ENCODE measurements around the gene MAP3K3. TPM values are rescaled to one million over a fixed set of nuclear protein-coding genes. Genes with fewer than 3 reads are reported as not detected.

MAP3K3 gene
- total RNA-seq, 1 experiment from 2014 or later = 24.3 TPM

DNA sequence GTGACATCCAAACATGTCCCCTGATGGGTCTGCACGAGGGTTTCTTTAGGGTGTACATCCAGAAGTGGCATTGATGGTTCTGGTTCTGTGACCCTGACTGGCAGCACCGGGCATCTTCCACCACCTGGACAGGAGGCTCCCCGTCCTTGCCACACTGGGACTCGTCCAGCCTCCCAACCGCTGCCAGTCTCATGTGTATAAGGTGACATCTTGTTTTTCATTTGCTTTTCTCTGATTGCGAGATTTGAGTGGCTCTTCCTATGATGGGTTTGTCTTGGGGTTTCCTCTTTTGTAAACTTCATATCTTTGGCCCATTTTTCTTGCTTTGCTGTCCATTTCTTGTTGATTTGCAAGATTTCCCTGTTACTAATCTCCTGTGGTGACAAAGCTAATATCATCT lies 86.9 kb downstream of the MAP3K3 start:
- WGBS (ENCODE audit: extremely low coverage, insufficient read length, low lambda C conversion rate) = no CpG with 5 or more reads among the region's 6 CpGs

More for the DNA sequence above, 86.9 kb downstream of the MAP3K3 start:
- Histone ChIP-seq H3K23ac (ENCODE audit: insufficient read length, low read depth, low read length) (no peak overlapping the region), H3K9ac (ENCODE audit: extremely low read depth, insufficient read length, low read length) (no peak overlapping the region), H2AK5ac (ENCODE audit: insufficient read length, low read length) (no peak overlapping the region), H3K18ac (ENCODE audit: insufficient read length, low read depth, low read length) (no peak overlapping the region), H4K8ac (replicated peaks; ENCODE audit: insufficient read length, low read depth, low read length) (no peak overlapping the region), H2BK15ac (ENCODE audit: low read depth, low read length) (no peak overlapping the region), H3K27me3 (ENCODE audit: insufficient read depth, low read length) (no peaks in the 10 kb centered on the region), H4K20me1 (ENCODE audit: control insufficient read depth, insufficient read depth, insufficient read length) (no peaks in the 10 kb centered on the region), H3K79me2 (ENCODE audit: insufficient read depth, low read length) (no peaks in the 10 kb centered on the region), H3K4ac (ENCODE audit: low read depth, low read length) (no peak overlapping the region), H3K4me1 (ENCODE audit: insufficient read depth, low read length) (no peaks in the 10 kb centered on the region), H3K9me3 (ENCODE audit: control insufficient read depth, low read depth, low read length) (no peaks in the 10 kb centered on the region), H3K23me2 (ENCODE audit: insufficient read length, low read depth, low read length, poor library complexity, severe bottlenecking) (no peaks in the 10 kb centered on the region), H4K91ac (ENCODE audit: insufficient read length, low read depth, low read length) (no peak overlapping the region), H3K56ac (ENCODE audit: insufficient read length, low read depth, low read length) (no peak overlapping the region), H3T11ph (ENCODE audit: low read length) (no peak overlapping the region), H3K4me2 (ENCODE audit: insufficient read depth, insufficient read length, low read length) (no peak overlapping the region), H3K79me1 (ENCODE audit: insufficient read depth, low read depth, low read length, poor library complexity, severe bottlenecking) (no peaks in the 10 kb centered on the region), H2BK20ac (ENCODE audit: low read depth, low read length, poor library complexity, severe bottlenecking) (no peak overlapping the region), H3K14ac (ENCODE audit: insufficient read depth, low read length) (no peak overlapping the region), H2BK12ac (ENCODE audit: insufficient read length, low read depth, low read length) (no peak overlapping the region), H2BK5ac (ENCODE audit: insufficient read length, low read length) (no peak overlapping the region), H3K27ac (ENCODE audit: insufficient read length, low read depth, low read length) (no peak overlapping the region), H2AFZ (ENCODE audit: low read length) (no peak overlapping the region), H2BK120ac (ENCODE audit: low read depth, low read length, poor library complexity, severe bottlenecking) (no peak overlapping the region), H4K5ac (ENCODE audit: insufficient read length, low read depth, low read length) (no peak overlapping the region)
- Mint-ChIP-seq H3K36me3 (ENCODE audit: insufficient read depth in 1 of 3, low read depth in 3 of 3) (peaks cover 9 to 56% (median 47%) of the 10 kb centered on the region in 3 experiments; a peak in 6 of 7 replicates), H3K9me3 (no peaks in the 10 kb centered on the region), H3K4me1 (no peaks in the 10 kb centered on the region), H3K27me3 (ENCODE audit: low read depth) (no peaks in the 10 kb centered on the region), H3K27ac (no peak overlapping the region; a peak in 1 of 7 replicates), H3K4me3 (no peak overlapping the region)
- DNase-seq = no peak
- no peak for TF ChIP-seq CTCF (conservative IDR thresholded peaks at IDR 0.05)
